Body of pancreas (tissue), 4 donors: Measurements from ENCODE around the gene AMBRA1.

Experiments
- CTCF ChIP-seq, 7 experiments: fragments of 450-650 bp in 4 of 7; fragments of 200-600 bp in 3 of 7; sonication (generic) in 3 of 7; IDR thresholded peaks; one replicate each; pipeline ENCODE4 v1.5.1; 2016 to 2019; ENCODE audit warnings: antibody characterized with exemption in 7 of 7
- POLR2A ChIP-seq, 3 donors: fragments of 450-650 bp; IDR thresholded peaks; one replicate each; pipeline ENCODE4 v1.6.1; 2016; ENCODE audit warnings: antibody characterized with exemption in 3 of 3, mild to moderate bottlenecking in 2 of 3

- TF ChIP-seq CTCF (IDR thresholded peaks at IDR 0.05) (no peak), POLR2A (IDR thresholded peaks at IDR 0.05) (no peak)
These were observed 85.5 kb downstream of the AMBRA1 start for GRCh38 chr11:46508360-46508759.
